AG08396 (cell line): ENCODE measurements around the gene SHLD2.
"Not testable (repeated sequence)": the region's sequence is repeated elsewhere in the genome, so short reads cannot be mapped to it uniquely, and the experiment has no call there.

Experiments
- DNase-seq: peaks from one replicate; pipeline ENCODE4 v3.0.0; 2012; ENCODE audit warnings: low spot score, mixed read lengths

Gene SHLD2

DNA sequence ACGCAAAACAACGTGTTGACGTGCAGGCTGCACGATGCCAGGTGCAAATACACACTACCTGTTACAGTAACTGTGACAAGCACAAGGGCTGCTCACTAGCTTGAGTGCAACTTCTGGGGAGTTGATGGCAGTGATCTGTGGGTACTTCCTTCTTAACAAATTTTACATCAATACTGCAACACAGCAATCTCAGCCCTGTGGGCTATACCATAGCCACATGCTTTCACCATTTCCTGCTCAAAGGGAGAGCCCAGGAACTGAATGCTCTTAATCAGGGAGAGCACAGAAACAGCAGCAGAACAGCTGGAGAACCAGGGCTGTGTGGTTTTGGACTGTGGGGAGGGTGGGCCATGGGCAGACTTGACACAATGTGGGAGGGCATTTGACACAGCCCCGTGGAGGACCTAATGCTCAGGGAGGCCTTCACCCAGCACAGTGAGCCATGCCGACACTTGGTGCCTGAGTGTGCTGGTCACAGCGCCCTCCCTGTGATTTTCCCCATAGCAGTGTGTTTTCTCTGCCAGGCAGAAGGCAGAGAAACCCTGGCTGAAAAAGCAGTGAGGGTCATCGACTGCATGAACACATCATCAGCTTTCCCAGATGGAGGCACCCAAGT lies 118.3 kb downstream of the SHLD2 start:
- not testable (repeated sequence) for DNase-seq

DNA sequence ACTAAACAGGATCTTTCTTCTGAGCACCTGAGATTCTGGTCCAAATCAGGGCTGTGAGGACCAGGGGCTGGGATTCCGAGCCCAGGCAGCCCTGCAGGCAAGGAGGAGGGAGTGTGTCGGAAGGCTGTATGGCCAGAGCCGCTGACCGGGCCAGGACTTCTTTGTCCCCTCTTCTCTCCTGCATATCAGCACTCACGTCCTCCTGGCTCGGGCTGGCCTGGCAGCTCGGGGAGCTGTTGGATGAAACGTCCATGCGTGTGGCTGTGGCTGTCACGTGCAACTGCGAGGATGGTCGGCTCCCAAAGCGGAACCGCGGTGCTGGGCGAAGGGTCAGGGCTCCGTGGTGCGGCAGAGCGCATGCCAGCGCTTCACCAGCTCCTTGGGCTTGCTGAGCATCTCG lies 118.8 kb downstream of the SHLD2 start:
- not testable (repeated sequence) for DNase-seq

- DNase-seq, result not testable (repeated sequence)
Observed at GRCh38 chr10:87216120-87216519, 121.1 kb downstream of the SHLD2 start.

- DNase-seq, result not testable (repeated sequence)
Observed at GRCh38 chr10:87219370-87219769, 124.4 kb downstream of the SHLD2 start.

DNA sequence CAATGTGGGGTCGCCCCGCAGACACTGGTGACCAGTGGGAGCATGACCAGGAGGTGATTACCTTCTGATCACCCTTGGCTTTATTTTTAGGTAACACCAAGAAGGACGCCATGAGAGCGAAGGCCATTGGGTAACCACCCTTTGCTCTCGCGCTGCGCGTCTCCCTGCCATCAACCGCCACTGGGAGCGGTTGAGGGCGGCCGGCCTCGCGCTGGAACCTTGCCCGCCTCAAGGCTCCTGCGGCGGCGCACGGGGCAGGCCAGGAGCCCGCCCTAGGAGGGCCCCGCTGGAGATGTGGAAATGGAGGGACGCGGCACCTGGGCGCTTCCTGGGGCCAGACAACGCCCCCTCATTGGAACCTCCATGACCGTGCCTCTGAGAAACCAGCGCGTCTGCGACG lies 127.8 kb downstream of the SHLD2 start:
- DNase-seq, result not testable (repeated sequence)

DNA sequence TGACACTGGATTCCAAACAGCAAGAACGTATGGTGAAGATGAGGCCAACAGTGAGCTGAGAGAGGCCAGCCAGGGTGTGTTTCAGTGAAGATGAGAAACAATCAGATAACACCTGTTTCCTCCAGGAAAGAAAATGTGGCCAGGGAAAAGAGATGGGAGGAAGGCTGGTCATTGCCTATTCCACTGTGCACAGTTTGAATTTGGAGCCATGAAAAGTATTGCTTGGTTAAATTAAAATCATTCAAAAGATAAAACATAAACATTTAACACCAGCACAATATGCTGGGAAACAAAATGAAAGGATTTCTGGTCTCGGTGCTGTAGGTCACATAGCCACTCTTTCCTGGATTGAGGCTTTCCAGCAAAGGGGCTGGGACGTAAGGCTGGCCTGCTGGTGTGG lies 130.1 kb downstream of the SHLD2 start, which contains the start of gene NUTM2A:
TSS of gene NUTM2A (plus strand) at position 301 of the 400 bp plus-strand sequence. CDS start 383 bp downstream, outside the sequence.
- not testable (repeated sequence) for DNase-seq

GRCh38 chr10:87228247-87228646 lies 133.2 kb downstream of the SHLD2 start:
- DNase-seq, result not testable (repeated sequence)

- not testable (repeated sequence) for DNase-seq
Observed at GRCh38 chr10:87229211-87229610, 134.2 kb downstream of the SHLD2 start.

DNA sequence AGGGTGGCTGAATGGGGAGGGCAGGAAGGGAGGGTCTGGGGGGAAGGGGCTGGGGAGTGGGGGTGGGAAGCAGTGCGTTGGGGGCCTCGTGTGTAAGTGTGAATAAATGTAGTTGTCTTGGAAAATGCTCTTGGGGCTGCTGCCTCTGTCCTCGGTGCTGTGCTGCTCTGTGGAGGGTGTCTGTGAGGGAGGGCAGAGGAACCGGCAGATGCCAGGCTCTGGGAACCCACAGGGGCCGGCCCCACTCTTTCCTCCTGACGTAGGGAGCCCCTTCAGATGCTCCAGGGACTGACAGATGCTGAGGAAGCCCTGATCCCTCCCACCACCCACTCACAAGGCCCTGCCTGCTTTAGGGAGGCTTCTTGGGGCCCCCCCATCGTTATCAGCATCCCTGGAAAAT lies 139.8 kb downstream of the SHLD2 start:
- DNase-seq, result not testable (repeated sequence)

DNA sequence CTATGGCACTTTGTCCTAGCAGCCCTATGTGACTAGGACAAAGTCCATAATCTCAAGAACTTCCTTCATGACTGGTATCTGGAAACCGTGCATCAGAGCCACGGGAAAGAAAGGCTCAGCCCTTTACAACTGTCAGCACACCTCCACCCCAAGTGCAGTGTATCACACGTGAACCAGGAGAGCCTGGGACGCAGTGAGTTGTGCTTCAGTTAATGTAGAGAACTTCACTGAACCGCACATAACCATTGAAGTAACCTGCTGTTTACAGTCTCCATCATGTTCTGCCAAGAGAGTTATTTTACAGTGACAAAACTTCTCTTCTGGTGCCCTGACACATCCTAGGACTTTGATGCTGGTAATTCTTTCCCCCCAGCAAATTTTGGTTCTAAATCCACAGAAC lies 142.2 kb downstream of the SHLD2 start:
- not testable (repeated sequence) for DNase-seq

DNA sequence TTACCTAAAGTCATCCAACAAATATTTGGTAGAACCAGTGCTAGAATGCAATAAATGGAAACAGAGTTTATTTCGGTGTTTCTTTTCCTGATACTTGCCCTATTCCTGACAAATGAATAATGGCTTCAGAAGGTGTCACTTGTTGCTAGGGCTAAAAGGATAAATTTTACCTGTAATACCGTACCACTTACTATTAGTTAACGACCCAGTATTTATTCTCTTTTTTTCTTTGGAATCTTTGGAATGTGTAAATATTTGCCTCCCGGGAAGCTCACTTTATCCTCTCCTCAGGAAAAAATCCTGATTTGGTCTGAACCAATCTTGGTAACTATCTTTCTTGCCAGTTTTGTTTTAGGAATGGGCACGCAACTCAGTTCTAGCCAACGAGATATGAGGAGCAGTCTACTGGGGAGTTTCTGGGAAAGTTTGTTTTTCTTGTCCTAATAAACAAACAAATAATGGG lies 144.4 kb downstream of the SHLD2 start:
- DNase-seq, result not testable (repeated sequence)
